Measurements from ENCODE around the gene LMNB1. TPM values are rescaled to one million over a fixed set of nuclear protein-coding genes. Genes with fewer than 3 reads are reported as not detected.
A peak's percentile ranks its signal among the peaks of the same experiment; 100 is the strongest.
"Not testable (repeated sequence)": the region's sequence is repeated elsewhere in the genome, so short reads cannot be mapped to it uniquely, and the experiment has no call there.

LMNB1 gene
- total RNA-seq, 2 donors from 2014 or later = 185 to 205 TPM

- 96% methylated on average over 3 of the region's 3 CpGs for WGBS, 2 experiments (ENCODE audit: insufficient coverage in 1 of 2, insufficient read length in 1 of 2)
- no peak overlapping the region for H3K9ac ChIP-seq (ENCODE audit: extremely low read depth, low read length, poor library complexity, severe bottlenecking)
Observed at GRCh38 chr5:126793097-126793496, 16.2 kb downstream of the LMNB1 start.

GRCh38 chr5:126793648-126794047 lies 16.7 kb downstream of the LMNB1 start:
- DNase-seq = not testable (repeated sequence)

More at GRCh38 chr5:126793097-126793496, 16.2 kb downstream of the LMNB1 start:
- Mint-ChIP-seq H3K4me1 (peaks cover 13% of the 10 kb centered on the region), H3K27ac (peak overlapping the region; percentile 1), H3K36me3 (ENCODE audit: low read depth) (peaks cover 26% of the 10 kb centered on the region), H3K9me3 (peaks cover 6% of the 10 kb centered on the region), H3K27me3 (ENCODE audit: insufficient read depth) (no peaks in the 10 kb centered on the region), H3K4me3 (no peak overlapping the region)
- Histone ChIP-seq H3K27ac (ENCODE audit: low read depth, low read length) (no peak overlapping the region), H3K9me3 (ENCODE audit: control insufficient read depth, low read length) (no peaks in the 10 kb centered on the region), H3K4me1 (ENCODE audit: control insufficient read depth, insufficient read depth, low read length) (no peaks in the 10 kb centered on the region), H3K4me3 (ENCODE audit: low read length) (no peak overlapping the region), H3K36me3 (ENCODE audit: control insufficient read depth, insufficient read depth, low read length) (peaks cover 33% of the 10 kb centered on the region), H3K27me3 (ENCODE audit: control insufficient read depth, insufficient read depth, low read length, poor library complexity, severe bottlenecking) (no peaks in the 10 kb centered on the region)
- DNase-seq = no peak
- TF ChIP-seq CTCF (conservative IDR thresholded peaks at IDR 0.05) = no peak

GRCh38 chr5:126794157-126794828 lies 17.4 kb downstream of the LMNB1 start:
- H3K36me3 Mint-ChIP-seq (ENCODE audit: low read depth) = peaks cover 32% of the 10 kb centered on the region
- H3K4me3 Mint-ChIP-seq = no peak overlapping the region
- 63 to 74% methylated on average over 3 to 6 of the region's 6 CpGs for WGBS, 2 experiments (ENCODE audit: insufficient coverage in 1 of 2, insufficient read length in 1 of 2)
- peaks cover 6% of the 10 kb centered on the region for H3K9me3 Mint-ChIP-seq
- Histone ChIP-seq H3K4me1 (ENCODE audit: control insufficient read depth, insufficient read depth, low read length) (no peaks in the 10 kb centered on the region), H3K27me3 (ENCODE audit: control insufficient read depth, insufficient read depth, low read length, poor library complexity, severe bottlenecking) (no peaks in the 10 kb centered on the region), H3K9me3 (ENCODE audit: control insufficient read depth, low read length) (peaks cover 5% of the 10 kb centered on the region), H3K27ac (ENCODE audit: low read depth, low read length) (no peak overlapping the region), H3K36me3 (ENCODE audit: control insufficient read depth, insufficient read depth, low read length) (peaks cover 32% of the 10 kb centered on the region), H3K4me3 (ENCODE audit: low read length) (no peak overlapping the region), H3K9ac (ENCODE audit: extremely low read depth, low read length, poor library complexity, severe bottlenecking) (no peak overlapping the region)
- H3K4me1 Mint-ChIP-seq = peaks cover 5% of the 10 kb centered on the region
- DNase-seq = no peak
- peak overlapping the region; percentile 30 for H3K27ac Mint-ChIP-seq
- no peak for TF ChIP-seq CTCF (conservative IDR thresholded peaks at IDR 0.05)
- no peaks in the 10 kb centered on the region for H3K27me3 Mint-ChIP-seq (ENCODE audit: insufficient read depth)

More at GRCh38 chr5:126793648-126794047, 16.7 kb downstream of the LMNB1 start:
- WGBS, 2 experiments (ENCODE audit: insufficient coverage in 1 of 2, insufficient read length in 1 of 2) = 96 to 98% methylated on average over 8 to 9 of the region's 9 CpGs
- H3K4me3 Mint-ChIP-seq; H3K9me3 Mint-ChIP-seq; H3K27me3 ChIP-seq (ENCODE audit: control insufficient read depth, insufficient read depth, low read length, poor library complexity, severe bottlenecking); H3K4me3 ChIP-seq (ENCODE audit: low read length); H3K4me1 ChIP-seq (ENCODE audit: control insufficient read depth, insufficient read depth, low read length); H3K9ac ChIP-seq (ENCODE audit: extremely low read depth, low read length, poor library complexity, severe bottlenecking); H3K9me3 ChIP-seq (ENCODE audit: control insufficient read depth, low read length); H3K27ac ChIP-seq (ENCODE audit: low read depth, low read length); H3K27me3 Mint-ChIP-seq (ENCODE audit: insufficient read depth); H3K4me1 Mint-ChIP-seq: not testable (repeated sequence)
- H3K27ac Mint-ChIP-seq = peak overlapping the region; percentile 30
- H3K36me3 Mint-ChIP-seq (ENCODE audit: low read depth) = peaks cover 30% of the 10 kb centered on the region
- peaks cover 35% of the 10 kb centered on the region for H3K36me3 ChIP-seq (ENCODE audit: control insufficient read depth, insufficient read depth, low read length)
